Mesenchymal stem cell (in vitro differentiated cells and primary cell): Measurements from ENCODE around the gene TRPV5.

Experiments used
- DNase-seq: peaks from one replicate; pipeline ENCODE4 v3.0.0-alpha.2; 2013
- H2AFZ ChIP-seq: one replicate; pipeline ENCODE4 v1.6.1; 2013; ENCODE audit warnings: low read depth, mild to moderate bottlenecking, control low read depth, inconsistent platforms, low read length, moderate library complexity
- H2AK5ac ChIP-seq: 2 replicates; pipeline ENCODE4 v1.6.1; 2013; ENCODE audit warnings: low read length, moderate library complexity, mild to moderate bottlenecking, inconsistent platforms; ENCODE audit not compliant: severe bottlenecking
- H2BK120ac ChIP-seq: one replicate; pipeline ENCODE4 v1.6.1; 2013; ENCODE audit warnings: low read depth, mild to moderate bottlenecking, inconsistent platforms, low read length, moderate library complexity
- H2BK12ac ChIP-seq, 2 experiments: one replicate each; pipeline ENCODE4 v1.6.1; 2013; ENCODE audit warnings: inconsistent platforms in 2 of 2, low read length in 2 of 2, mild to moderate bottlenecking in 2 of 2, moderate library complexity in 2 of 2, control low read depth in 1 of 2
- H2BK15ac ChIP-seq: one replicate; pipeline ENCODE4 v1.6.1; 2013; ENCODE audit warnings: mild to moderate bottlenecking, low read depth, inconsistent platforms; ENCODE audit not compliant: poor library complexity, severe bottlenecking
- H2BK5ac ChIP-seq: 2 replicates; pipeline ENCODE4 v1.6.1; 2013; ENCODE audit warnings: low read depth, mild to moderate bottlenecking, low read length, control low read depth, inconsistent platforms; ENCODE audit not compliant: poor library complexity, severe bottlenecking
- H3K14ac ChIP-seq, 2 experiments: one replicate each; pipeline ENCODE4 v1.6.1; 2013; ENCODE audit warnings: inconsistent platforms in 2 of 2, low read length in 2 of 2, control low read depth in 1 of 2, mild to moderate bottlenecking in 1 of 2, moderate library complexity in 1 of 2
- H3K18ac ChIP-seq, 2 experiments: one replicate each; pipeline ENCODE4 v1.6.1; 2013; ENCODE audit warnings: inconsistent platforms in 2 of 2, low read length in 2 of 2, control low read depth in 1 of 2, low read depth in 1 of 2, mild to moderate bottlenecking in 1 of 2
- H3K23ac ChIP-seq, 2 experiments: one replicate each; pipeline ENCODE4 v1.6.1; 2013; ENCODE audit warnings: inconsistent platforms in 2 of 2, low read length in 2 of 2, mild to moderate bottlenecking in 2 of 2, moderate library complexity in 2 of 2, control low read depth in 1 of 2
- H3K27ac ChIP-seq: 2 replicates; pipeline ENCODE4 v1.5.1; 2013; ENCODE audit warnings: mild to moderate bottlenecking, moderate library complexity, low read length, control low read depth, inconsistent platforms; ENCODE audit not compliant: poor library complexity, severe bottlenecking
- H3K27me3 ChIP-seq, 2 experiments: 2 replicates each; pipeline versions ENCODE4 v1.6.1 to v1.7.0; 2013; ENCODE audit warnings: low read length in 2 of 2, mild to moderate bottlenecking in 2 of 2, moderate library complexity in 2 of 2, control low read depth in 1 of 2, inconsistent platforms in 1 of 2; ENCODE audit not compliant: control insufficient read depth in 1 of 2, insufficient read depth in 1 of 2
- H3K36me3 ChIP-seq, 2 experiments: 2 replicates each; pipeline versions ENCODE4 v1.6.1 to v1.7.0; 2013; ENCODE audit warnings: low read length in 2 of 2, control low read depth in 1 of 2, inconsistent platforms in 1 of 2, low read depth in 1 of 2, mild to moderate bottlenecking in 1 of 2; ENCODE audit not compliant: insufficient read depth in 2 of 2, control insufficient read depth in 1 of 2
- H3K4ac ChIP-seq, 2 experiments: one replicate each; pipeline ENCODE4 v1.6.1; 2013; ENCODE audit warnings: inconsistent platforms in 2 of 2, low read length in 2 of 2, mild to moderate bottlenecking in 2 of 2, moderate library complexity in 2 of 2, control low read depth in 1 of 2, low read depth in 1 of 2
- H3K4me1 ChIP-seq: 2 replicates; pipeline ENCODE4 v1.6.1; 2013; ENCODE audit warnings: low read depth, low read length, control low read depth; ENCODE audit not compliant: control insufficient read depth, insufficient read depth
- H3K4me2 ChIP-seq: 2 replicates; pipeline ENCODE4 v1.6.1; 2013; ENCODE audit warnings: low read length, mild to moderate bottlenecking, inconsistent platforms; ENCODE audit not compliant: poor library complexity, severe bottlenecking
- H3K4me3 ChIP-seq, 2 experiments: 2 replicates each; pipeline versions ENCODE4 v1.5.1 to v1.7.0; 2013; ENCODE audit warnings: low read length in 2 of 2, mild to moderate bottlenecking in 2 of 2, control low read depth in 1 of 2, low read depth in 1 of 2; ENCODE audit not compliant: insufficient read depth in 1 of 2
- H3K79me1 ChIP-seq: replicated peaks from 2 replicates; pipeline ENCODE4 v1.6.1; 2013; ENCODE audit warnings: mild to moderate bottlenecking, control low read depth, low read length, inconsistent platforms; ENCODE audit not compliant: poor library complexity, severe bottlenecking
- H3K9ac ChIP-seq: 2 replicates; pipeline ENCODE4 v1.7.0; 2013; ENCODE audit warnings: mild to moderate bottlenecking, low read length, moderate library complexity
- H3K9me3 ChIP-seq: 2 replicates; pipeline ENCODE4 v1.7.0; 2013; ENCODE audit warnings: mild to moderate bottlenecking, low read length; ENCODE audit not compliant: control insufficient read depth
- H4K8ac ChIP-seq: one replicate; pipeline ENCODE4 v1.6.1; 2013; ENCODE audit warnings: inconsistent platforms, mild to moderate bottlenecking, low read length, moderate library complexity
- H4K91ac ChIP-seq: one replicate; pipeline ENCODE4 v1.6.1; 2013; ENCODE audit warnings: mild to moderate bottlenecking, low read length, inconsistent platforms
- WGBS: methylation state at CpG from one replicate; pipeline ENCODE4 v1.1.7; 2013; ENCODE audit warnings: mixed read lengths; 5-methylcytosine and 5-hydroxymethylcytosine counted together

Gene TRPV5

DNA sequence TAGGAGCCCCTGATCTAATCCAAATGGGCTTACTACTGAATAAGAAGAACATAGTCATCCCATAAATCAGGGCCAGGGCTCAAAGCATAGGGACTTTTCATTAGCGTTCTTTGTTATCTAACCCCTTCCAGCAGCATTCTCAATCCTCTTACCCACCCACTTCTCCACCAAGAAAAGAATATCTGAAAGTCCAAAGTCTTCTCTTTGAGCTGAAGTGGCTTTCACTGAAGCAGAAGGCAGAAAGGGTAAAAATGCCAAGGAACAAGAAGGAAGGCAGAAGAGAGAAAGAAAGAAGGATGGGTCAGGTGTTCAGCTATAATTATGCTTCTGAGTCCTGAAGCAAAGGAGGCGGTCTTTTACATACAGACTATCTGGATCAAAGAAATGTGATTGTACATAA lies 10.2 kb downstream of the TRPV5 start:
- Histone ChIP-seq H3K18ac (no peak overlapping the region), H4K8ac (no peak overlapping the region), H3K4me2 (no peak overlapping the region), H3K9ac (no peak overlapping the region), H4K91ac (no peak overlapping the region), H3K23ac (no peak overlapping the region), H3K4me3 (no peak overlapping the region), H3K4ac (no peak overlapping the region), H3K9me3 (no peaks in the 10 kb centered on the region), H3K27me3 (peaks cover 0 to 9% of the 10 kb centered on the region in 2 experiments), H3K4me1 (no peaks in the 10 kb centered on the region), H2BK120ac (no peak overlapping the region), H3K14ac (no peak overlapping the region), H3K36me3 (no peaks in the 10 kb centered on the region), H2BK15ac (no peak overlapping the region), H3K27ac (no peak overlapping the region), H2AFZ (no peak overlapping the region), H2BK5ac (no peak overlapping the region), H2AK5ac (no peak overlapping the region), H3K79me1 (no peaks in the 10 kb centered on the region), H2BK12ac (no peak overlapping the region)
- WGBS, result 0% methylated on average over 1 of the region's 2 CpGs
- no peak for DNase-seq

DNA sequence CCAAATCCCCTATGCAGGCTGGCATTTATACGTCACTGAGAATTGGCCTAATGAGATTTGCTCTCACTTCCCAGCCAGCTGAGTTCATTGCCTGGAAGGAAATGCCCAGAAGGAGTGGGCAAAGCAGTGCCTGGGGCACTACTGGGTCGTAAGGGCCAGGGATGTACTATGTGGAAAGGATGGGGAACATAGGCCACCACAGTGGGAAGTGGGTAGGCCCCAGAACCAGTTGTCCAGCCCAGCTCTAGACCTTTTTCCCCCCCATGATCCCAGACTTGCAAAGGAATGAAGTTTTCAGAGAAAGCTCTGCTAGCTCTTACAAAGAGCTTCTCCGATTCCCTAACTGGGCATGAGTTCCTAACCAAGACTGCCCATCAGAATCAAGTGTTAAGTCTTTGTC lies 13.9 kb downstream of the TRPV5 start:
- no peak overlapping the region for H2BK120ac ChIP-seq
- no peaks in the 10 kb centered on the region for H3K79me1 ChIP-seq
- no peak overlapping the region for H3K9ac ChIP-seq
- H2BK12ac ChIP-seq, result no peak overlapping the region
- H2BK5ac ChIP-seq, result no peak overlapping the region
- no peak overlapping the region for H3K4me2 ChIP-seq
- H4K91ac ChIP-seq, result no peak overlapping the region
- H3K9me3 ChIP-seq, result no peaks in the 10 kb centered on the region
- peaks cover 0 to 11% of the 10 kb centered on the region in 2 experiments for H3K27me3 ChIP-seq
- H2AFZ ChIP-seq, result no peak overlapping the region
- 73% methylated on average over 3 of the region's 3 CpGs for WGBS
- no peak overlapping the region for H2BK15ac ChIP-seq
- H3K4ac ChIP-seq, result no peak overlapping the region
- H3K36me3 ChIP-seq, result no peaks in the 10 kb centered on the region
- no peak overlapping the region for H2AK5ac ChIP-seq
- H3K4me3 ChIP-seq, result no peak overlapping the region
- H3K18ac ChIP-seq, result no peak overlapping the region
- no peak overlapping the region for H3K14ac ChIP-seq
- H3K27ac ChIP-seq, result no peak overlapping the region
- no peak for DNase-seq
- no peak overlapping the region for H4K8ac ChIP-seq
- H3K4me1 ChIP-seq, result no peaks in the 10 kb centered on the region
- H3K23ac ChIP-seq, result no peak overlapping the region

DNA sequence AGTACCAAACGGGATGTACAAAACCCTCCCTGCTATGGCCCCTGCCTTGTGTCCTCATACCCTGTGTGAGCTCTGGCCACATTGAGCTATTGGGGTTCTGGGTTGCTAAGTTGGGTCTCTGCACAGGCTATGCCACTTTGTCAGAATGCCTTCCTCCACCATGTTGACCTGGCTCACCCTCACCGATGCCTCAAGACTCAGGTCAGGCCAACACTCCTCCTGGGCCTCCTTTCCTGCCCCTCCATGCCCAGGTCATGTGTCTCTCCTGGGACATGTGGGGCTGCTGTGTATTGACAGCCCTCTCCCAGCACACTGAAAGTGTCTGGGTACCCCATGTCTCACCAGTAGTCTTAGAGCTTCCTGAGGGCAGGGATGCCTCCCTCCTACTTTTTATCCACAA lies 14.6 kb downstream of the TRPV5 start:
- Histone ChIP-seq H3K27me3 (peaks cover 0 to 11% of the 10 kb centered on the region in 2 experiments), H3K9ac (no peak overlapping the region), H2BK5ac (no peak overlapping the region), H3K23ac (no peak overlapping the region), H3K9me3 (no peaks in the 10 kb centered on the region), H3K36me3 (no peaks in the 10 kb centered on the region), H2BK120ac (no peak overlapping the region), H3K4me3 (no peak overlapping the region), H3K27ac (no peak overlapping the region), H3K4ac (no peak overlapping the region), H4K91ac (no peak overlapping the region), H3K18ac (no peak overlapping the region), H3K79me1 (no peaks in the 10 kb centered on the region), H2BK12ac (no peak overlapping the region), H2AK5ac (no peak overlapping the region), H4K8ac (no peak overlapping the region), H3K14ac (no peak overlapping the region), H2BK15ac (no peak overlapping the region), H2AFZ (no peak overlapping the region), H3K4me1 (no peaks in the 10 kb centered on the region), H3K4me2 (no peak overlapping the region)
- WGBS, result 88% methylated on average over 2 of the region's 2 CpGs
- no peak for DNase-seq

DNA sequence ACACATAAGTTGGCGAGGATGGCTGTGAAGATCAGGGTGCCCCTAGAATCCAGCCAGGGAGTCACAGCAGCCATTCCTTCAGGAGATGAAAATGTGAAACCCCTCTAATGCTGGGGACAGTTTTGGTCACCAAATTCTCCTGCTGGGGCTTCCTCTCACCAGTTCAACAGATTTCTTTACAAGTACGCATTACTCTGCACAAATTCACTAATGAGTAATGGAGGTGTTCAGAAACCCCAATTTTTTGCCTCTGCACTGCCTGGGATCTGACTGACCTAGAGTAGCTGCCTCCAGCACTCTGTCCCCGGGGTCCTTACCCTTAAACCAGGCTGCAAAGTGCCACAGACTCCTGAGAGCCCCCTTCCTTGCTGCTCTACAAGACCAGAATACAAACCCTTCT lies 16.1 kb downstream of the TRPV5 start:
- H3K4me3 ChIP-seq, result no peak overlapping the region
- H2BK12ac ChIP-seq, result no peak overlapping the region
- no peak overlapping the region for H3K23ac ChIP-seq
- H3K9me3 ChIP-seq, result no peaks in the 10 kb centered on the region
- H2AFZ ChIP-seq, result no peak overlapping the region
- H3K27ac ChIP-seq, result no peak overlapping the region
- no peak overlapping the region for H4K8ac ChIP-seq
- H3K9ac ChIP-seq, result no peak overlapping the region
- H3K18ac ChIP-seq, result no peak overlapping the region
- H3K14ac ChIP-seq, result no peak overlapping the region
- no peak overlapping the region for H4K91ac ChIP-seq
- peaks cover 0 to 7% of the 10 kb centered on the region in 2 experiments for H3K27me3 ChIP-seq
- H3K79me1 ChIP-seq, result no peaks in the 10 kb centered on the region
- H2AK5ac ChIP-seq, result no peak overlapping the region
- no peaks in the 10 kb centered on the region for H3K4me1 ChIP-seq
- H2BK5ac ChIP-seq, result no peak overlapping the region
- H2BK15ac ChIP-seq, result no peak overlapping the region
- 86% methylated on average over 2 of the region's 3 CpGs for WGBS
- no peak overlapping the region for H3K4ac ChIP-seq
- H3K36me3 ChIP-seq, result no peaks in the 10 kb centered on the region
- H3K4me2 ChIP-seq, result no peak overlapping the region
- no peak overlapping the region for H2BK120ac ChIP-seq
- no peak for DNase-seq
